HEK293 (cell line): ENCODE data around the gene MXRA8.

Experiments used
- ZBTB8A ChIP-seq: fragments of 450-650 bp; formaldehyde crosslinking; IDR thresholded peaks from 2 replicates; pipeline ENCODE4 v1.5.1; 2016; ENCODE audit warnings: missing biosample characterization, missing genetic modification characterization
- ZNF274 ChIP-seq, 2 experiments: fragments of 200-500 bp in 1 of 2; fragments of 450-650 bp in 1 of 2; sonication (Bioruptor generic) in 1 of 2; formaldehyde crosslinking in 1 of 2; IDR thresholded peaks; 2 replicates each; pipeline versions ENCODE4 v1.5.1 to v1.6.1; 2014 to 2016; ENCODE audit warnings: borderline replicate concordance in 1 of 2, inconsistent platforms in 1 of 2, low read length in 1 of 2, missing biosample characterization in 1 of 2, missing genetic modification characterization in 1 of 2
- ZNF37A ChIP-seq: fragments of 450-650 bp; IDR thresholded peaks from 2 replicates; pipeline ENCODE4 v1.5.1; 2018; ENCODE audit warnings: missing biosample characterization, missing genetic modification characterization
- ZNF510 ChIP-seq: fragments of 450-650 bp; formaldehyde crosslinking; IDR thresholded peaks from 2 replicates; pipeline ENCODE4 v1.5.1; 2018; ENCODE audit warnings: mild to moderate bottlenecking, missing genetic modification characterization, missing biosample characterization; ENCODE audit not compliant: insufficient replicate concordance
- ZNF623 ChIP-seq: fragments of 450-650 bp; formaldehyde crosslinking; IDR thresholded peaks from 2 replicates; pipeline ENCODE4 v1.5.1; 2016; ENCODE audit warnings: missing biosample characterization, missing genetic modification characterization
- ZNF776 ChIP-seq: fragments of 450-650 bp; formaldehyde crosslinking; IDR thresholded peaks from 2 replicates; pipeline ENCODE4 v1.5.0; 2017; ENCODE audit warnings: missing biosample characterization, missing genetic modification characterization, borderline replicate concordance
- TF ChIP-seq, protein P1 (sequence below): fragments of 450-650 bp; formaldehyde crosslinking; IDR thresholded peaks from 2 replicates; pipeline ENCODE4 v1.5.1; 2016; ENCODE audit warnings: missing biosample characterization, missing genetic modification characterization, low read depth
- TF ChIP-seq, protein P2 (sequence below): fragments of 450-650 bp; formaldehyde crosslinking; IDR thresholded peaks from 2 replicates; pipeline ENCODE4 v1.5.1; 2016; ENCODE audit warnings: missing biosample characterization, missing genetic modification characterization
- TF ChIP-seq, protein P3 (sequence below): fragments of 450-650 bp; formaldehyde crosslinking; IDR thresholded peaks from 2 replicates; pipeline ENCODE4 v1.5.1; 2016; ENCODE audit warnings: missing biosample characterization, missing genetic modification characterization

DNA sequence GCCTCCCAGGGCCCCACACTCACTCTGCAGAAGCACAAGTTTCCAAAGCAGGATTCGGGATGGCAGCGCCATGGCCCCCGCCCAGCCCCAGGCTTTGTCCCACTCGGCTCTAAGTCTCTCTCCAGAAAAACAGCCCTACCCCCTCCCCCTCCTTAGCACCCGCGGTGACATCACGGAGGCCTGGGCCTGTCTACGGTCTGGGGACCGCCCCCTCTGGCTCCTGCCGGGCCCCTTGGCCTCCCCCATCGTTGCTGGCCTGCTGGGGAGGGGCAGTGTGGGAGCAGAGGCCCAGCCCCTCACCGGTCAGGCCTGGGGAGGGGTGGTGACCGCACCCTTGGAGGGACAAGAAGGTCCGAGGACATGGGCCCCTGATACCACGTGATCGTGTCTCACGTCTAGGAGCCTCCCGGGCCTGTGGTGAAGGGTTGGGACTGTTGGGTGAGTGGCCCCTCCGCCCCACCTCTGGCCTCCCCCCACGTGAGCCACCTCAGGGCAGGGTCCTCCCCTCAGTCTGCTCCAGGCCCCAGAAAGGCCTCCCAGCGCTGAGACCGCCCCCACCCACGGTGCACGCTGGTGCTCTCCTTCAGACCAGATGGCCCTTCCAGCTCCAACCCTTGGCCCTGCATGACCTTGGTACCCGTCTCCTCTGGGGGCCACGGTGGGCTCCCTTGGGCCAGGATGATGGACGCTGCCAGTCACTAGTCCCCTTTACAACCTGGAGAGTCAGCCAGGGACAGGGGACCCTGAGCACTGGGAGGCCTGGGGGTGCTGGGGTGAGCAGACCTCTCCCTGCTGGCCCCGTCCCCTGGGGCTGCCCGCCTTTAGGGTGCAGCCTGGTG, at the start of gene MXRA8:
- no peak for TF ChIP-seq ZNF274 (IDR thresholded peaks at IDR 0.05; ENCODE audit: low read length)
- TF ChIP-seq ZNF274 (tag by site-specific recombination; IDR thresholded peaks at IDR 0.05; ENCODE audit: borderline replicate concordance): no peak
- no peak for TF ChIP-seq ZNF623 (tag by site-specific recombination)
- TF ChIP-seq, protein P1, sequence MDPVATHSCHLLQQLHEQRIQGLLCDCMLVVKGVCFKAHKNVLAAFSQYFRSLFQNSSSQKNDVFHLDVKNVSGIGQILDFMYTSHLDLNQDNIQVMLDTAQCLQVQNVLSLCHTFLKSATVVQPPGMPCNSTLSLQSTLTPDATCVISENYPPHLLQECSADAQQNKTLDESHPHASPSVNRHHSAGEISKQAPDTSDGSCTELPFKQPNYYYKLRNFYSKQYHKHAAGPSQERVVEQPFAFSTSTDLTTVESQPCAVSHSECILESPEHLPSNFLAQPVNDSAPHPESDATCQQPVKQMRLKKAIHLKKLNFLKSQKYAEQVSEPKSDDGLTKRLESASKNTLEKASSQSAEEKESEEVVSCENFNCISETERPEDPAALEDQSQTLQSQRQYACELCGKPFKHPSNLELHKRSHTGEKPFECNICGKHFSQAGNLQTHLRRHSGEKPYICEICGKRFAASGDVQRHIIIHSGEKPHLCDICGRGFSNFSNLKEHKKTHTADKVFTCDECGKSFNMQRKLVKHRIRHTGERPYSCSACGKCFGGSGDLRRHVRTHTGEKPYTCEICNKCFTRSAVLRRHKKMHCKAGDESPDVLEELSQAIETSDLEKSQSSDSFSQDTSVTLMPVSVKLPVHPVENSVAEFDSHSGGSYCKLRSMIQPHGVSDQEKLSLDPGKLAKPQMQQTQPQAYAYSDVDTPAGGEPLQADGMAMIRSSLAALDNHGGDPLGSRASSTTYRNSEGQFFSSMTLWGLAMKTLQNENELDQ (tag by site-specific recombination): no peak
- no peak for TF ChIP-seq ZNF510 (tag by site-specific recombination)
- TF ChIP-seq, protein P2, sequence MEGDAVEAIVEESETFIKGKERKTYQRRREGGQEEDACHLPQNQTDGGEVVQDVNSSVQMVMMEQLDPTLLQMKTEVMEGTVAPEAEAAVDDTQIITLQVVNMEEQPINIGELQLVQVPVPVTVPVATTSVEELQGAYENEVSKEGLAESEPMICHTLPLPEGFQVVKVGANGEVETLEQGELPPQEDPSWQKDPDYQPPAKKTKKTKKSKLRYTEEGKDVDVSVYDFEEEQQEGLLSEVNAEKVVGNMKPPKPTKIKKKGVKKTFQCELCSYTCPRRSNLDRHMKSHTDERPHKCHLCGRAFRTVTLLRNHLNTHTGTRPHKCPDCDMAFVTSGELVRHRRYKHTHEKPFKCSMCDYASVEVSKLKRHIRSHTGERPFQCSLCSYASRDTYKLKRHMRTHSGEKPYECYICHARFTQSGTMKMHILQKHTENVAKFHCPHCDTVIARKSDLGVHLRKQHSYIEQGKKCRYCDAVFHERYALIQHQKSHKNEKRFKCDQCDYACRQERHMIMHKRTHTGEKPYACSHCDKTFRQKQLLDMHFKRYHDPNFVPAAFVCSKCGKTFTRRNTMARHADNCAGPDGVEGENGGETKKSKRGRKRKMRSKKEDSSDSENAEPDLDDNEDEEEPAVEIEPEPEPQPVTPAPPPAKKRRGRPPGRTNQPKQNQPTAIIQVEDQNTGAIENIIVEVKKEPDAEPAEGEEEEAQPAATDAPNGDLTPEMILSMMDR: no peak
- no peak for TF ChIP-seq ZBTB8A
- no peak for TF ChIP-seq ZNF37A (tag by site-specific recombination)
- TF ChIP-seq ZNF776 (tag by site-specific recombination): no peak
- TF ChIP-seq, protein P3, sequence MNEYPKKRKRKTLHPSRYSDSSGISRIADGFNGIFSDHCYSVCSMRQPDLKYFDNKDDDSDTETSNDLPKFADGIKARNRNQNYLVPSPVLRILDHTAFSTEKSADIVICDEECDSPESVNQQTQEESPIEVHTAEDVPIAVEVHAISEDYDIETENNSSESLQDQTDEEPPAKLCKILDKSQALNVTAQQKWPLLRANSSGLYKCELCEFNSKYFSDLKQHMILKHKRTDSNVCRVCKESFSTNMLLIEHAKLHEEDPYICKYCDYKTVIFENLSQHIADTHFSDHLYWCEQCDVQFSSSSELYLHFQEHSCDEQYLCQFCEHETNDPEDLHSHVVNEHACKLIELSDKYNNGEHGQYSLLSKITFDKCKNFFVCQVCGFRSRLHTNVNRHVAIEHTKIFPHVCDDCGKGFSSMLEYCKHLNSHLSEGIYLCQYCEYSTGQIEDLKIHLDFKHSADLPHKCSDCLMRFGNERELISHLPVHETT (tag by site-specific recombination): no peak
